OCI-LY7 (cell line): ENCODE measurements around the gene SAE1. TPM values are rescaled to one million over a fixed set of nuclear protein-coding genes. Genes with fewer than 3 reads are reported as not detected.

ENCODE experiments used
- BruUV-seq: library from RNA; stranded (reverse); fragments of 400-500 nt; replicated peaks from 2 replicates; lab custom pipeline; 2021; lab: Mats Ljungman, UMichigan
- CTCF ChIA-PET: fragments of 300-600 bp; sonication (Branson Sonifier 250); formaldehyde crosslinking; loops from one replicate; lab custom pipeline; 2022; ENCODE audit warnings: antibody characterized with exemption; ENCODE audit not compliant: unreplicated experiment; lab: Charles Lee
- POLR2A ChIA-PET: fragments of 300-600 bp; sonication (Branson Sonifier 250); formaldehyde crosslinking; loops from one replicate; lab custom pipeline; 2022; ENCODE audit warnings: antibody characterized with exemption; lab: Charles Lee
- DNase-seq: peaks from one replicate; pipeline ENCODE4 v3.0.0-alpha.2; 2015; ENCODE audit warnings: low spot score
- H2AFZ ChIP-seq: fragments of 200-600 bp; sonication (generic), shearing (Covaris generic); 2 replicates; pipeline ENCODE4 v1.6.1; 2014; ENCODE audit warnings: mild to moderate bottlenecking, antibody characterized with exemption, low read length, moderate library complexity
- H3K27ac ChIP-seq: fragments of 200-600 bp; sonication (generic); 2 replicates; pipeline ENCODE4 v1.5.1; 2014; ENCODE audit warnings: mixed run types, low read depth, mild to moderate bottlenecking, moderate library complexity, low read length, inconsistent platforms; ENCODE audit not compliant: poor library complexity, severe bottlenecking
- H3K36me3 ChIP-seq: fragments of 200-600 bp; sonication (generic); 2 replicates; pipeline ENCODE4 v1.6.1; 2014; ENCODE audit warnings: mild to moderate bottlenecking, antibody characterized with exemption, low read length, moderate library complexity, mixed read lengths; ENCODE audit not compliant: insufficient read depth
- H3K4me1 ChIP-seq: fragments of 200-600 bp; sonication (generic); 2 replicates; pipeline ENCODE4 v1.5.1; 2014; ENCODE audit warnings: mild to moderate bottlenecking, low read length; ENCODE audit not compliant: insufficient read depth, poor library complexity, severe bottlenecking
- H3K4me2 ChIP-seq: fragments of 200-600 bp; sonication (generic); 2 replicates; pipeline ENCODE4 v1.6.1; 2014; ENCODE audit warnings: mild to moderate bottlenecking, low read length
- H3K4me3 ChIP-seq: fragments of 200-600 bp; sonication (generic); 2 replicates; pipeline ENCODE4 v1.5.1; 2014; ENCODE audit warnings: mild to moderate bottlenecking, low read depth, low read length; ENCODE audit not compliant: poor library complexity, severe bottlenecking
- H3K79me2 ChIP-seq: fragments of 200-600 bp; sonication (generic); 2 replicates; pipeline ENCODE4 v1.6.1; 2016; ENCODE audit warnings: low read depth, mild to moderate bottlenecking, low read length, moderate library complexity, mixed read lengths; ENCODE audit not compliant: insufficient read depth
- H3K9me2 ChIP-seq: fragments of 200-600 bp; sonication (generic); 2 replicates; pipeline ENCODE4 v1.6.1; 2016; ENCODE audit warnings: mild to moderate bottlenecking, low read length, mixed read lengths; ENCODE audit not compliant: insufficient read depth
- H3K9me3 ChIP-seq: fragments of 200-600 bp; sonication (generic); 2 replicates; pipeline ENCODE4 v1.6.1; 2014; ENCODE audit warnings: mild to moderate bottlenecking, mixed run types, low read length, mixed read lengths
- H4K20me1 ChIP-seq: fragments of 200-600 bp; sonication (generic); 2 replicates; pipeline ENCODE4 v1.6.1; 2014; ENCODE audit warnings: mild to moderate bottlenecking, antibody characterized with exemption, low read length, moderate library complexity, mixed read lengths; ENCODE audit not compliant: insufficient read depth
- EZH2phosphoT487 ChIP-seq: fragments of 200-600 bp; sonication (generic); IDR thresholded peaks from 2 replicates; pipeline ENCODE4 v1.6.1; 2018; ENCODE audit warnings: low read depth, borderline replicate concordance, mild to moderate bottlenecking, mixed run types, antibody characterized with exemption, low read length, moderate library complexity, mixed read lengths
- intact Hi-C: fragments of 100-400 bp; cut with micrococcal nuclease; formaldehyde crosslinking; loops from one replicate; pipeline ENCODE4 v1.10.0; 2022; ENCODE audit not compliant: unreplicated experiment
- total RNA-seq, 2 experiments: library from RNA; depleted of rRNA in 1 of 2; stranded (reverse); fragments of >200 nt in 1 of 2; shearing (Covaris generic) in 1 of 2; gene quantifications; 2 replicates each; pipeline ENCODE4 v1.2.3, GENCODE V29; 2014 to 2022
- TF ChIP-seq, protein P1 (sequence below): fragments of 200-600 bp; sonication (generic); conservative IDR thresholded peaks from 2 replicates; pipeline ENCODE4 v1.5.1; 2014; ENCODE audit warnings: mild to moderate bottlenecking, antibody characterized with exemption, low read length, moderate library complexity, mixed read lengths

Gene SAE1
- total RNA-seq, 2 experiments from 2014 or later = 144 to 165 TPM

GRCh38 chr19:47102346-47103060 lies 28.1 kb upstream of the SAE1 start:
- intact Hi-C loops = no loop called here
- Histone ChIP-seq H3K27ac (no peak overlapping the region), H3K4me3 (no peak overlapping the region), H4K20me1 (no peaks in the 10 kb centered on the region), H3K9me3 (no peaks in the 10 kb centered on the region), H3K4me1 (peaks cover 5% of the 10 kb centered on the region), H3K36me3 (peaks cover 66% of the 10 kb centered on the region), H2AFZ (no peak overlapping the region), H3K79me2 (peaks cover 83% of the 10 kb centered on the region), H3K9me2 (no peaks in the 10 kb centered on the region), H3K4me2 (no peak overlapping the region)
- BruUV-seq = no TSS peak
- TF ChIP-seq EZH2phosphoT487 = no peak
- POLR2A ChIA-PET = interaction anchor here (0.6 to 0.7 kb wide), 2 partner anchors 21 to 379 kb away, joined by 3 read pairs; no protein-coding TSS in a partner anchor
- CTCF ChIA-PET = no interaction called here
- no peak for DNase-seq

DNA sequence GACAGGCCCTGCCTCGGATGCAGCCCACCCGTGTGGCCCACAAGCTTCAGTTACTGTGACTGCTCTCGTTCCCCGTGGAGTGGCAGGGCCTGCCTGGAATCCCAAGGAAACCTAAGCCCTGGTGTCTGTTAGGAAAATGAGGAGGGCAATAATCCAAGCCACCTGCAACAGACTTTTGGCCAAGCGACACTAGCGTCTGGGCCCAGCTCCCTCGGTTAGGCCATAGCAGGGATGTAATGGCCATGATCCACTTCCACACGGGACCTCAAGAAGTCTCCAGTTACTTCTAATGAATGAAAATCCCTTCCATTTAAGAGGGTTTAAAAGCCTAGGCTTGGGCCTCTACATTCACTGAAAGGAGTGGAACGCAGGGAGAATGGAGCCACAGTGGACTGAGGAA lies 26.0 kb upstream of the SAE1 start:
- no peaks in the 10 kb centered on the region for H4K20me1 ChIP-seq
- no peak overlapping the region for H3K27ac ChIP-seq
- no peak overlapping the region for H3K4me3 ChIP-seq
- DNase-seq = no peak
- H3K9me2 ChIP-seq = no peaks in the 10 kb centered on the region
- intact Hi-C loops = no loop called here
- no TSS peak for BruUV-seq
- H3K79me2 ChIP-seq = peaks cover 83% of the 10 kb centered on the region
- peaks cover 27% of the 10 kb centered on the region for H3K4me1 ChIP-seq
- ChIA-PET CTCF (no interaction called here), POLR2A (no interaction called here)
- H3K9me3 ChIP-seq = no peaks in the 10 kb centered on the region
- TF ChIP-seq, protein P1, sequence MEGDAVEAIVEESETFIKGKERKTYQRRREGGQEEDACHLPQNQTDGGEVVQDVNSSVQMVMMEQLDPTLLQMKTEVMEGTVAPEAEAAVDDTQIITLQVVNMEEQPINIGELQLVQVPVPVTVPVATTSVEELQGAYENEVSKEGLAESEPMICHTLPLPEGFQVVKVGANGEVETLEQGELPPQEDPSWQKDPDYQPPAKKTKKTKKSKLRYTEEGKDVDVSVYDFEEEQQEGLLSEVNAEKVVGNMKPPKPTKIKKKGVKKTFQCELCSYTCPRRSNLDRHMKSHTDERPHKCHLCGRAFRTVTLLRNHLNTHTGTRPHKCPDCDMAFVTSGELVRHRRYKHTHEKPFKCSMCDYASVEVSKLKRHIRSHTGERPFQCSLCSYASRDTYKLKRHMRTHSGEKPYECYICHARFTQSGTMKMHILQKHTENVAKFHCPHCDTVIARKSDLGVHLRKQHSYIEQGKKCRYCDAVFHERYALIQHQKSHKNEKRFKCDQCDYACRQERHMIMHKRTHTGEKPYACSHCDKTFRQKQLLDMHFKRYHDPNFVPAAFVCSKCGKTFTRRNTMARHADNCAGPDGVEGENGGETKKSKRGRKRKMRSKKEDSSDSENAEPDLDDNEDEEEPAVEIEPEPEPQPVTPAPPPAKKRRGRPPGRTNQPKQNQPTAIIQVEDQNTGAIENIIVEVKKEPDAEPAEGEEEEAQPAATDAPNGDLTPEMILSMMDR = no peak
- no peak for TF ChIP-seq EZH2phosphoT487
- no peak overlapping the region for H2AFZ ChIP-seq
- H3K4me2 ChIP-seq = no peak overlapping the region
- H3K36me3 ChIP-seq = peaks cover 72% of the 10 kb centered on the region

- no peak overlapping the region for H3K27ac ChIP-seq
- peaks cover 75% of the 10 kb centered on the region for H3K36me3 ChIP-seq
- TF ChIP-seq EZH2phosphoT487 = no peak
- TF ChIP-seq, protein P1 = no peak
- no peak overlapping the region for H3K4me2 ChIP-seq
- ChIA-PET POLR2A (no interaction called here), CTCF (no interaction called here)
- peaks cover 83% of the 10 kb centered on the region for H3K79me2 ChIP-seq
- H3K9me2 ChIP-seq = no peaks in the 10 kb centered on the region
- intact Hi-C loops = no loop called here
- H3K4me1 ChIP-seq = peaks cover 34% of the 10 kb centered on the region
- H2AFZ ChIP-seq = no peak overlapping the region
- no peaks in the 10 kb centered on the region for H4K20me1 ChIP-seq
- no peak overlapping the region for H3K4me3 ChIP-seq
- no peaks in the 10 kb centered on the region for H3K9me3 ChIP-seq
- BruUV-seq = no TSS peak
- DNase-seq = no peak
Observed at GRCh38 chr19:47105874-47106273, 24.8 kb upstream of the SAE1 start.
